ENCODE data around the gene RNF182. TPM values are rescaled to one million over a fixed set of nuclear protein-coding genes. Genes with fewer than 3 reads are reported as not detected.

RNF182 gene
- total RNA-seq, 1 donor: 2.9 TPM

DNA sequence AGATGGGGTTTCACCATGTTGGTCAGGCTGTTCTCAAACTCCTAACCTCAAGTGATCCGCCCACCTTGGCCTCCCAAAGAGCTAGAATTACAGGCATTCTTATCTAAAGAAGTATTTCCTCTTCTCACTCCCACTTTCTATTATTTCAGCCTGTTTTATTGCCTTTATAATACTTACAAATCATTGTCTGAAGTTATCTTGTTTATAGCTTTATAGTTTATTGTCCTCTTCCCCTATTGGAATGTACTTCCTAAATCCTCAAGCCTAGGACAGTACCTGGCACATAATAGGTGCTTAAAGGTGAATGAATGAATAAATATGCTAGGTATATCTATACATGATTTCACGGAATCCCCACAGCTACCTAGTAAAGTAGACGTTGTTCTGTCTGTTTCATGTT is 37.8 kb upstream of the RNF182 start:
- no peak for DNase-seq (ENCODE audit: low read depth)
- TF ChIP-seq, protein P1, sequence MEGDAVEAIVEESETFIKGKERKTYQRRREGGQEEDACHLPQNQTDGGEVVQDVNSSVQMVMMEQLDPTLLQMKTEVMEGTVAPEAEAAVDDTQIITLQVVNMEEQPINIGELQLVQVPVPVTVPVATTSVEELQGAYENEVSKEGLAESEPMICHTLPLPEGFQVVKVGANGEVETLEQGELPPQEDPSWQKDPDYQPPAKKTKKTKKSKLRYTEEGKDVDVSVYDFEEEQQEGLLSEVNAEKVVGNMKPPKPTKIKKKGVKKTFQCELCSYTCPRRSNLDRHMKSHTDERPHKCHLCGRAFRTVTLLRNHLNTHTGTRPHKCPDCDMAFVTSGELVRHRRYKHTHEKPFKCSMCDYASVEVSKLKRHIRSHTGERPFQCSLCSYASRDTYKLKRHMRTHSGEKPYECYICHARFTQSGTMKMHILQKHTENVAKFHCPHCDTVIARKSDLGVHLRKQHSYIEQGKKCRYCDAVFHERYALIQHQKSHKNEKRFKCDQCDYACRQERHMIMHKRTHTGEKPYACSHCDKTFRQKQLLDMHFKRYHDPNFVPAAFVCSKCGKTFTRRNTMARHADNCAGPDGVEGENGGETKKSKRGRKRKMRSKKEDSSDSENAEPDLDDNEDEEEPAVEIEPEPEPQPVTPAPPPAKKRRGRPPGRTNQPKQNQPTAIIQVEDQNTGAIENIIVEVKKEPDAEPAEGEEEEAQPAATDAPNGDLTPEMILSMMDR (IDR thresholded peaks at IDR 0.05; ENCODE audit: insufficient read depth, low read length): no peak

DNA sequence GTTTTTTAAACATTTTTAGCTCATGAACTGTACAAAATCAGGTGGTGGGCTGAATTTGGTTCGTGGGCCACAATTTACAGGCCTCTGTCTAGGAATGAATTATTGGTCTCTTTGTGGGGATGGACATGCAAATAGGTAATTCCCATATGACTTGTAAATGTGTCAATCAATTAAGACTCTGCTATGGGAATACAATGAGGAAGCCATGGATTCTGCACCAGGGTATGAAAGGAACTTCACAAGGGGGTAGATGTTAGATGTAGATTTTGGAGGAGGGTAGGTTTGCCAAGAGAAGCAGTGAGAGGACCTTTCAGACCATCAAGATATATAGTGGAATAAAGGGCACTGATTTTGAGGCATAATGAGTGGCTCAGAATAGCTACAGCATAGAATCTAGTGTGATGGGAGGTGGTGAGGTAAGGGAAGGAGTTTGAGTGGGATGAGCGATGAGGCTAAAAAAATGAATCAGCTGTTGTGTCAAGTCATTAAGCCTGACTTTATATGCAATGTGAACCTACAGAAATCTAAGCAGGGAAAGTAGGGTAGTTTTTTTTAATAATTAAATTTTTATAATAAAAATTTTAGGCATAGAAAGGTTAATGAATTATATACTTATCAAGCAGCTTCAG is 32.6 kb upstream of the RNF182 start:
- no peak overlapping the region for H3K4me3 ChIP-seq (ENCODE audit: low read depth, low read length)
- DNase-seq (ENCODE audit: low read depth): no peak
- TF ChIP-seq, protein P1 (IDR thresholded peaks at IDR 0.05; ENCODE audit: insufficient read depth, low read length): no peak

More for the DNA sequence above, 37.8 kb upstream of the RNF182 start:
- H3K4me3 ChIP-seq (ENCODE audit: low read depth, low read length): no peak overlapping the region

DNA sequence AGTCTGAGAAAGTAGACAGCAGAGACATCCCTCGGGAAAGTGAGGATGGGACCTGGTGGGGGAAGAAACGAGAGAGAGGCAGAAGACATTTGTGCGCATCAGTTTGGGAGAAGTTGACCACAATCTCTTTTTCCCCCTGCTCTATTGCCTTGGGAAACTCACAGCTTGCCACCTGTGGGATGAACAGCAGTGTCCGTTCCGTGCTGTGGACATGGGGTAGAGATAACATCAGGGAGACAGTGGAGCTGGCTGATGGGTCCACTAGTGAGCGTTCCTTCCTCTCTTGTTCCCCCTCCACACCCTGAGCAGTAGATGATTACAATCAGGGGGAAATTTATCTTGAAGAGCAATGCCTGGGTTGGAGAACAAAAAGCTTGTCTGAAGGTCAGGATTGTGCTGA is 21.8 kb upstream of the RNF182 start:
- TF ChIP-seq, protein P1 (IDR thresholded peaks at IDR 0.05; ENCODE audit: insufficient read depth, low read length): no peak
- H3K4me3 ChIP-seq (ENCODE audit: low read depth, low read length): no peak overlapping the region
- no peak for DNase-seq (ENCODE audit: low read depth)

DNA sequence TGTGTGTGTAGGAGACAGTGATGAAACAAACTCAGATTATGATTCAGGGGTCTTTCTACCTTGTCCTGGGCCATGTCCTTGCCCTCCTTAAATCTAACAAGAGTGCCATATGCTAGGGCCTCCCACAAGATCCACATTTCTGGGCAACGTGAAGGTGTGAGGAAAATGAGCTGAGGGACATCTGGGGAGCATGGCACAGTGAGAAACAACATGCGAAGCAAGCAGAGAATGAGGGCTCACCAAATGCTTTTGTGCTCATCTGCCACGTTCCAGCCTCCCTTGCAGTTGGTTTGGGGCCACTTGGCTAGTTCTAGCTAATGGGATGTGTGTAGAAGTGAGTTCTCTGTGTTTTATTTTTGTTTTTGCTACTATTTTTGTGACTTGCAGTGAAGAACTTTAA is 21.4 kb upstream of the RNF182 start:
- no peak for DNase-seq (ENCODE audit: low read depth)
- TF ChIP-seq, protein P1 (IDR thresholded peaks at IDR 0.05; ENCODE audit: insufficient read depth, low read length): no peak
- H3K4me3 ChIP-seq (ENCODE audit: low read depth, low read length): no peak overlapping the region

DNA sequence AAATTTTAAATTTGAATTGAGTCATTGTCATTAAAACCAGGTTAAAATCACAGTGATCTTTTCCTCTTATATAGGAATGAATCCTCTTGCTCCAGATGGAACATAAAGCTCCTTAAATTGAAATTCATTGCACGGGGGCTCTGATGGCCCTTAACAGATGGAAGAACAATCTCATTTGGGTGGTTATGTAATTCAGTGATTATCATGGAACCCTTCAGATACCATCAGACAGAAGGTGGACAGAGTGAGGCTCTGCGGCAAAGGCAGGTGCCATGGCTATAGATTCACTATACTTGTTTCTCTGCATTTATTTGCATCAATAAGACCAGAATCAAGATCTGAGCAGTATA is 17.8 kb upstream of the RNF182 start:
- no peak for DNase-seq (ENCODE audit: low read depth)
- TF ChIP-seq, protein P1 (IDR thresholded peaks at IDR 0.05; ENCODE audit: insufficient read depth, low read length): no peak
- no peak overlapping the region for H3K4me3 ChIP-seq (ENCODE audit: low read depth, low read length)

DNA sequence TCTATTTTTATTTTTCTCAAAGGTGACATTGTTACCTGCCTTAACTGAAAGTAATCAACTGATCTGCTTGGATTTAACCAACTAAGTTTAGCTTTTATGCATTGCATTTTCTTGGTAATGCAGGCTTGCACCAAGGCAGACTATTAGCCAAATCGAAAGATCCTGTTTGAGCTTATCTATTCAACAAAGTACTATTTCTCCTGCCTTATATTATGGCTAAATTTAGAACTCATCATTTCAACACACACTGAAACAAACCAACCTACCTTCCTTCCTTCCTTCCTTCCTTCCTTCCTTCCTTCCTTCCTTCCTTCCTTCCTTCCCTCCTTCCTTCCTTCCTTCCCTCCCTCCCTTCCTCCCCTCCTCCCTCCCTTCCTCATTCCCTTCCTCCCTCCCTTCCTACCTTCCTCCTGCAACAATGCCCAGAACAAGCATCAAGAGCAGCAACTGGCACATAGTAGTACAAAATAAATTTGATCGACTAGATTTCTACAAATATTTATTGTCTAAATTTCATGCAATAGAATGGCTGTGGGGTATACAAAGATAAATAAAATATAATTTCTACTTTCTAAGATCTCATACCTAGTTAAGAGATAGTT is 17.0 kb upstream of the RNF182 start:
- no peak overlapping the region for H3K4me3 ChIP-seq (ENCODE audit: low read depth, low read length)
- TF ChIP-seq, protein P1 (IDR thresholded peaks at IDR 0.05; ENCODE audit: insufficient read depth, low read length): no peak
- no peak for DNase-seq (ENCODE audit: low read depth)

Measured in fibroblast of the aortic adventitia (primary cell).